Natural killer cell (primary cell): Measurements from ENCODE around the gene PRKAR1B. TPM values are rescaled to one million over a fixed set of nuclear protein-coding genes. Genes with fewer than 3 reads are reported as not detected.

Source experiments
- ATAC-seq, 3 donors: fragments of 150-1000 bp in 2 of 3; fragments of 200-7000 bp in 1 of 3; cut with Tn5 transposase; 1 replicate in 1 of 3; 2 replicates in 2 of 3; pipeline ENCODE4 v1.10.0; 2021; ENCODE audit warnings: mild to moderate bottlenecking in 2 of 3, moderate library complexity in 2 of 3
- DNase-seq, 2 donors: peaks; one replicate each; pipeline versions ENCODE4 v3.0.0 to v3.0.0-alpha.2; 2013 to 2021; ENCODE audit warnings: mixed read lengths in 1 of 2
- H3K27ac ChIP-seq: one replicate; pipeline ENCODE4 v1.5.1; 2013; ENCODE audit warnings: mild to moderate bottlenecking, low read length
- H3K27me3 ChIP-seq: one replicate; pipeline ENCODE4 v1.6.1; 2013; ENCODE audit warnings: low read length; ENCODE audit not compliant: control insufficient read depth, insufficient read depth
- H3K36me3 ChIP-seq: one replicate; pipeline ENCODE4 v1.6.1; 2013; ENCODE audit warnings: low read length; ENCODE audit not compliant: control insufficient read depth, insufficient read depth
- H3K4me1 ChIP-seq: one replicate; pipeline ENCODE4 v1.6.1; 2013; ENCODE audit warnings: low read length; ENCODE audit not compliant: control insufficient read depth, insufficient read depth
- H3K4me3 ChIP-seq: one replicate; pipeline ENCODE4 v1.5.1; 2013; ENCODE audit warnings: low read length
- H3K9me3 ChIP-seq: one replicate; pipeline ENCODE4 v1.6.1; 2013; ENCODE audit warnings: low read length; ENCODE audit not compliant: control insufficient read depth, insufficient read depth
- H3K27ac Mint-ChIP-seq, 2 donors: one replicate each; pipeline ENCODE4 v1.8.0; 2022; ENCODE audit warnings: mild to moderate bottlenecking in 2 of 2, mixed read lengths in 2 of 2, moderate library complexity in 1 of 2
- H3K27me3 Mint-ChIP-seq, 2 donors: one replicate each; pipeline ENCODE4 v1.8.0; 2022; ENCODE audit warnings: low read depth in 2 of 2, mixed read lengths in 2 of 2
- H3K36me3 Mint-ChIP-seq: one replicate; pipeline ENCODE4 v1.8.0; 2022; ENCODE audit warnings: mixed read lengths
- H3K4me1 Mint-ChIP-seq, 2 donors: one replicate each; pipeline ENCODE4 v1.8.0; 2022; ENCODE audit warnings: mixed read lengths in 2 of 2
- H3K4me3 Mint-ChIP-seq: one replicate; pipeline ENCODE4 v1.8.0; 2022; ENCODE audit warnings: mild to moderate bottlenecking, moderate library complexity, mixed read lengths
- H3K9me3 Mint-ChIP-seq, 2 donors: one replicate each; pipeline ENCODE4 v1.8.0; 2022; ENCODE audit warnings: mixed read lengths in 2 of 2
- WGBS: methylation state at CpG from one replicate; pipeline ENCODE4 v1.1.7; 2013; ENCODE audit warnings: missing lambda C conversion rate; ENCODE audit not compliant: insufficient coverage; 5-methylcytosine and 5-hydroxymethylcytosine counted together
- intact Hi-C: fragments of 100-400 bp; cut with micrococcal nuclease; formaldehyde crosslinking; loops from one replicate; pipeline ENCODE4 v1.14.2; 2022
- total RNA-seq, 4 donors: library from RNA; stranded (reverse); fragments of 120-200 nt in 1 of 4; gene quantifications; one replicate each; pipeline versions ENCODE4 v1.2.3 to v1.2.4, GENCODE V29; 2013 to 2022
- TF ChIP-seq, protein P1 (sequence below): fragments of 200-600 bp; IDR thresholded peaks from one replicate; pipeline ENCODE4 v1.8.0; 2022; ENCODE audit warnings: antibody characterized with exemption

PRKAR1B gene
- total RNA-seq, 3 donors from 2014 or later (not counting 1 experiment from before 2014, with no cell fraction given) = 2.4 to 3.8 (median 3.0) TPM

DNA sequence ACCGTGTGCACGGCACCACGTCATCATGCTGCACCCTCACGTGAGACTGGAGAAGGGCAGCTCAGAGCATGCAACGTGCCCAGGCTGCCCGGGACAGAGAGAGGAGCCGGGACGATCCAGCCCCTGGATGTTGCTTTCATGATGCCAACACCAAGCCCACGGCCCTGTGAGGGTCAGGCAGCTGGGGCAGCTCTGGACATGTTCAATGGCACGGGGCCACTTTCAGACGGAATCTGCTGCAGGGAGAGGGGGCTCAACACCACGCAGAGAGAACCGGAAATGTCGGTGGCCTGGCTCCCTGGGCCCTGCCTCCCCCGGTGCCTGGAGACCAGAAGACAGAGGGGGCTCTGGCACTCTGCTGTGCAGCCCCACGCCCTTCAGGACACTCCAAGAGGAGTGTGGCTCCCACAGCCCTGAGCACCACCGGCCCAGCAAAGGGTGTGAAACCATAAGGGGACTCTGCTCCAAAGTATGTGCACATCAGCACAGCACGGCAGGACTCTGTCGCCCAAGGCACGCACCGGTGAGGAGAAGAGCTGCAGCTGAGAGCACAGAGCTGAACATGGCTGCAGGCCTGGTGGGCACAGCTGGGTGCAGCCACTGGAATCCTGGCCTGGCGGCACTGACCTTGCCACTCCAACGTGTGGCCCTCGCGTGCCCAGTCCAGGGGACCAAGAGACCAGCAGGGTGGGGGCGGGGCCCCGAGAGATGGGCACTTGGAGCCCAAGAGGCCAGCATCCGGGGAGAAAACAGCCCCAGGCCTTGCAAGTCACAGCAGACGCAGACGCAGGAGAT lies 137.1 kb downstream of the PRKAR1B start:
- DNase-seq = no peak
- Histone ChIP-seq H3K27me3 (no peaks in the 10 kb centered on the region), H3K9me3 (peaks cover 5% of the 10 kb centered on the region), H3K36me3 (no peaks in the 10 kb centered on the region), H3K4me1 (peaks cover 32% of the 10 kb centered on the region), H3K27ac (no peak overlapping the region), H3K4me3 (no peak overlapping the region)
- Mint-ChIP-seq H3K9me3 (peaks cover 7 to 8% of the 10 kb centered on the region in 2 donors), H3K27me3 (peaks cover 7 to 13% of the 10 kb centered on the region in 2 donors), H3K4me3 (no peak overlapping the region), H3K27ac (no peak overlapping the region), H3K4me1 (peaks cover 6 to 35% of the 10 kb centered on the region in 2 donors), H3K36me3 (no peaks in the 10 kb centered on the region)
- TF ChIP-seq, protein P1, sequence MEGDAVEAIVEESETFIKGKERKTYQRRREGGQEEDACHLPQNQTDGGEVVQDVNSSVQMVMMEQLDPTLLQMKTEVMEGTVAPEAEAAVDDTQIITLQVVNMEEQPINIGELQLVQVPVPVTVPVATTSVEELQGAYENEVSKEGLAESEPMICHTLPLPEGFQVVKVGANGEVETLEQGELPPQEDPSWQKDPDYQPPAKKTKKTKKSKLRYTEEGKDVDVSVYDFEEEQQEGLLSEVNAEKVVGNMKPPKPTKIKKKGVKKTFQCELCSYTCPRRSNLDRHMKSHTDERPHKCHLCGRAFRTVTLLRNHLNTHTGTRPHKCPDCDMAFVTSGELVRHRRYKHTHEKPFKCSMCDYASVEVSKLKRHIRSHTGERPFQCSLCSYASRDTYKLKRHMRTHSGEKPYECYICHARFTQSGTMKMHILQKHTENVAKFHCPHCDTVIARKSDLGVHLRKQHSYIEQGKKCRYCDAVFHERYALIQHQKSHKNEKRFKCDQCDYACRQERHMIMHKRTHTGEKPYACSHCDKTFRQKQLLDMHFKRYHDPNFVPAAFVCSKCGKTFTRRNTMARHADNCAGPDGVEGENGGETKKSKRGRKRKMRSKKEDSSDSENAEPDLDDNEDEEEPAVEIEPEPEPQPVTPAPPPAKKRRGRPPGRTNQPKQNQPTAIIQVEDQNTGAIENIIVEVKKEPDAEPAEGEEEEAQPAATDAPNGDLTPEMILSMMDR = no peak
- 96% methylated on average over 30 of the region's 30 CpGs for WGBS
- intact Hi-C loops = no loop called here
- no peak for ATAC-seq

DNA sequence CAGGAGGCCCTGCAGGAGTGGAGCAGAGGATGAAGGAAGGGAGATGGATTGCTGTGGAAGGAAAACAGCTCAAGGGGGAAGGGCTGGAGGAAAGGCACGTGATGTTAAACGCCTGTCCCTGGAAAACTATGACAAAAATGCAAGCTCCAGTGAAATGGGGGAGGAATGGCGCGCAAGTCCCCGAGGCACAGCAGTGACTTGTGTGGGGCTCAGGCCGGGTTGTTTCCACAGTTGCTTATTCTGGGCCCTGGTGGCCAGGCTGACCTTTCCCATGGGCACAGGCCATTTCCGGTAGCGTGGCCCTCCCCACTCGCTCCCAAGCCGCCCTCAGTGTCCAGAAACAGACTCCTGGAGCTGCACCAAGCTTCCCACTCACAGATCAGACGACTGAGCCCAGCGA lies 139.3 kb downstream of the PRKAR1B start:
- no peaks in the 10 kb centered on the region for H3K27me3 ChIP-seq
- ATAC-seq (no peak), DNase-seq (no peak)
- no peaks in the 10 kb centered on the region for H3K36me3 Mint-ChIP-seq
- H3K4me1 ChIP-seq = peaks cover 28% of the 10 kb centered on the region
- H3K4me3 Mint-ChIP-seq = no peak overlapping the region
- intact Hi-C loops = no loop called here
- H3K4me3 ChIP-seq = no peak overlapping the region
- peak overlapping the region; percentile 52 for H3K27ac ChIP-seq
- H3K9me3 ChIP-seq = peaks cover 5% of the 10 kb centered on the region
- peaks cover 7 to 8% of the 10 kb centered on the region in 2 donors for H3K9me3 Mint-ChIP-seq
- TF ChIP-seq, protein P1 = no peak
- H3K4me1 Mint-ChIP-seq = peaks cover 1 to 35% of the 10 kb centered on the region in 2 donors
- peaks cover 2 to 7% of the 10 kb centered on the region in 2 donors for H3K27me3 Mint-ChIP-seq
- 99% methylated on average over 12 of the region's 12 CpGs for WGBS
- peak overlapping the region; percentile 73 to 83 for H3K27ac Mint-ChIP-seq
- H3K36me3 ChIP-seq = no peaks in the 10 kb centered on the region

DNA sequence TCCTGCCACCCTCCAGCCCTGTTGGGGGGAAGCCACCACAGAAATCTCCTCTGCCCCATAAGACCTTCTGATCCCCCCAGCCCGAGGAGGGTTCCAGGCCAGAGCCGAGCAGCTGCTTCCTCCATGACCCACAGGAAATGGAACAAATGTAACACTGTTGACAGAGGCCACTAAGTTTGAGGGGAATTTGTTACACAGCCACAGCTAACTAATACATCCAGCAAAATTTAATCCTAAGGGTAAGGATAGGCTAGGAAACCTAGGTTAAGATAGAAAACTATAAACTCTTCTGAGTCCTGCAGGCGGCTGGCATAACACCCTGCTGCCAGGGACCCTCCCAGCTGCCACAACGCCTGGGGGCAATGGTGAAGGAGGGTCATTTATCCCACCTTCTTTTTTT lies 140.6 kb downstream of the PRKAR1B start:
- peaks cover 7 to 8% of the 10 kb centered on the region in 2 donors for H3K9me3 Mint-ChIP-seq
- H3K36me3 ChIP-seq = no peaks in the 10 kb centered on the region
- no peaks in the 10 kb centered on the region for H3K36me3 Mint-ChIP-seq
- peak overlapping the region in 1 of 2 donors; percentile 9 for H3K27ac Mint-ChIP-seq
- H3K27ac ChIP-seq = no peak overlapping the region
- no peak overlapping the region for H3K4me3 ChIP-seq
- H3K4me1 Mint-ChIP-seq = peaks cover 0 to 28% of the 10 kb centered on the region in 2 donors
- H3K27me3 Mint-ChIP-seq = peaks cover 0 to 2% of the 10 kb centered on the region in 2 donors
- no peak overlapping the region for H3K4me3 Mint-ChIP-seq
- H3K9me3 ChIP-seq = peaks cover 5% of the 10 kb centered on the region
- ATAC-seq = no peak
- TF ChIP-seq, protein P1 = no peak
- intact Hi-C loops = no loop called here
- peaks cover 27% of the 10 kb centered on the region for H3K4me1 ChIP-seq
- WGBS = 63% methylated on average over 2 of the region's 4 CpGs
- no peaks in the 10 kb centered on the region for H3K27me3 ChIP-seq
- no peak for DNase-seq
